OCI-LY1 (cell line): ENCODE measurements around the gene CNTNAP2.

Source experiments
- H2AFZ ChIP-seq: fragments of 200-600 bp; sonication (generic), shearing (Covaris generic); 2 replicates; pipeline ENCODE4 v1.6.0; 2014; ENCODE audit warnings: antibody characterized with exemption, mild to moderate bottlenecking, low read length
- H3F3A ChIP-seq: fragments of 200-600 bp; sonication (generic), shearing (Covaris generic); 2 replicates; pipeline ENCODE4 v1.6.0; 2014; ENCODE audit warnings: mild to moderate bottlenecking, antibody characterized with exemption, low read length, moderate library complexity; ENCODE audit not compliant: insufficient read depth
- H3K27ac ChIP-seq: fragments of 200-600 bp; sonication (generic); 2 replicates; pipeline ENCODE4 v1.5.1; 2014; ENCODE audit warnings: low read length, mixed run types, mild to moderate bottlenecking, low read depth; ENCODE audit not compliant: poor library complexity, severe bottlenecking
- H3K27me3 ChIP-seq: fragments of 200-600 bp; sonication (generic); 2 replicates; pipeline ENCODE4 v1.6.0; 2014; ENCODE audit warnings: antibody characterized with exemption, mild to moderate bottlenecking, low read length, moderate library complexity; ENCODE audit not compliant: insufficient read depth
- H3K36me3 ChIP-seq: fragments of 200-600 bp; sonication (generic); 2 replicates; pipeline ENCODE4 v1.6.1; 2014; ENCODE audit warnings: mild to moderate bottlenecking, antibody characterized with exemption, low read length, moderate library complexity, mixed read lengths; ENCODE audit not compliant: insufficient read depth
- H3K4me1 ChIP-seq: fragments of 200-600 bp; sonication (generic); 2 replicates; pipeline ENCODE4 v1.5.1; 2014; ENCODE audit warnings: mild to moderate bottlenecking, low read length, moderate library complexity; ENCODE audit not compliant: insufficient read depth, severe bottlenecking
- H3K4me2 ChIP-seq: fragments of 200-600 bp; sonication (generic), shearing (Covaris generic); 2 replicates; pipeline ENCODE4 v1.6.1; 2014; ENCODE audit warnings: low read length
- H3K4me3 ChIP-seq: fragments of 200-600 bp; sonication (generic); 2 replicates; pipeline ENCODE4 v1.5.1; 2014; ENCODE audit warnings: low read length, low read depth, mild to moderate bottlenecking, mixed read lengths; ENCODE audit not compliant: poor library complexity, severe bottlenecking
- H3K79me2 ChIP-seq: fragments of 200-600 bp; shearing (Covaris generic); 2 replicates; pipeline ENCODE4 v1.6.1; 2016; ENCODE audit warnings: mixed run types, low read length, mixed read lengths; ENCODE audit not compliant: insufficient read depth
- H3K9ac ChIP-seq: fragments of 200-600 bp; sonication (generic), shearing (Covaris generic); 2 replicates; pipeline ENCODE4 v1.6.1; 2014; ENCODE audit warnings: mild to moderate bottlenecking, low read length, mixed read lengths
- H3K9me2 ChIP-seq: fragments of 200-600 bp; sonication (generic), shearing (Covaris generic); 2 replicates; pipeline ENCODE4 v1.6.1; 2014; ENCODE audit warnings: low read depth, mild to moderate bottlenecking, low read length, mixed read lengths
- H3K9me3 ChIP-seq: fragments of 200-600 bp; shearing (Covaris generic); 2 replicates; pipeline ENCODE4 v1.6.1; 2014; ENCODE audit warnings: low read length, mixed read lengths
- H4K20me1 ChIP-seq: fragments of 200-600 bp; sonication (generic), shearing (Covaris generic); 2 replicates; pipeline ENCODE4 v1.6.0; 2016; ENCODE audit warnings: mild to moderate bottlenecking, low read length; ENCODE audit not compliant: insufficient read depth
- EZH2 ChIP-seq: fragments of 200-600 bp; sonication (generic), shearing (Covaris generic); IDR thresholded peaks from 2 replicates; pipeline ENCODE4 v1.8.0; 2017; ENCODE audit warnings: borderline replicate concordance, mixed run types, mild to moderate bottlenecking, antibody characterized with exemption, low read length, moderate library complexity, mixed read lengths
- TF ChIP-seq, protein P1 (sequence below): fragments of 200-600 bp; sonication (generic), shearing (Covaris generic); IDR thresholded peaks from 2 replicates; pipeline ENCODE4 v1.5.1; 2017; ENCODE audit warnings: mild to moderate bottlenecking, antibody characterized with exemption, low read length, moderate library complexity, mixed read lengths

The CNTNAP2 gene

GRCh38 chr7:146591976-146592375 is 475.4 kb downstream of the CNTNAP2 start:
- Histone ChIP-seq H3K4me2 (no peak overlapping the region), H2AFZ (no peak overlapping the region), H3K79me2 (no peaks in the 10 kb centered on the region), H3K9ac (no peak overlapping the region), H3K9me2 (no peaks in the 10 kb centered on the region), H3K4me1 (peaks cover 40% of the 10 kb centered on the region), H3K9me3 (peaks cover 3% of the 10 kb centered on the region; the same call in 1 of the 2 replicates), H3K27ac (peak overlapping the region; percentile 1), H3F3A (no peaks in the 10 kb centered on the region), H3K36me3 (no peaks in the 10 kb centered on the region; the same call in 1 of the 2 replicates), H3K4me3 (no peak overlapping the region), H4K20me1 (no peaks in the 10 kb centered on the region), H3K27me3 (no peaks in the 10 kb centered on the region)
- TF ChIP-seq, protein P1, sequence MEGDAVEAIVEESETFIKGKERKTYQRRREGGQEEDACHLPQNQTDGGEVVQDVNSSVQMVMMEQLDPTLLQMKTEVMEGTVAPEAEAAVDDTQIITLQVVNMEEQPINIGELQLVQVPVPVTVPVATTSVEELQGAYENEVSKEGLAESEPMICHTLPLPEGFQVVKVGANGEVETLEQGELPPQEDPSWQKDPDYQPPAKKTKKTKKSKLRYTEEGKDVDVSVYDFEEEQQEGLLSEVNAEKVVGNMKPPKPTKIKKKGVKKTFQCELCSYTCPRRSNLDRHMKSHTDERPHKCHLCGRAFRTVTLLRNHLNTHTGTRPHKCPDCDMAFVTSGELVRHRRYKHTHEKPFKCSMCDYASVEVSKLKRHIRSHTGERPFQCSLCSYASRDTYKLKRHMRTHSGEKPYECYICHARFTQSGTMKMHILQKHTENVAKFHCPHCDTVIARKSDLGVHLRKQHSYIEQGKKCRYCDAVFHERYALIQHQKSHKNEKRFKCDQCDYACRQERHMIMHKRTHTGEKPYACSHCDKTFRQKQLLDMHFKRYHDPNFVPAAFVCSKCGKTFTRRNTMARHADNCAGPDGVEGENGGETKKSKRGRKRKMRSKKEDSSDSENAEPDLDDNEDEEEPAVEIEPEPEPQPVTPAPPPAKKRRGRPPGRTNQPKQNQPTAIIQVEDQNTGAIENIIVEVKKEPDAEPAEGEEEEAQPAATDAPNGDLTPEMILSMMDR = no peak
- TF ChIP-seq EZH2 = no peak

GRCh38 chr7:146606628-146607027 is 490.0 kb downstream of the CNTNAP2 start:
- H3K4me1 ChIP-seq = peaks cover 45% of the 10 kb centered on the region
- no peaks in the 10 kb centered on the region for H3K27me3 ChIP-seq
- H3K9ac ChIP-seq = no peak overlapping the region
- H3K36me3 ChIP-seq = no peaks in the 10 kb centered on the region; the same call in 1 of the 2 replicates
- peak overlapping the region; percentile 60 for H2AFZ ChIP-seq
- TF ChIP-seq, protein P1 = no peak
- TF ChIP-seq EZH2 = no peak
- H4K20me1 ChIP-seq = no peaks in the 10 kb centered on the region
- H3K4me3 ChIP-seq = no peak overlapping the region
- no peaks in the 10 kb centered on the region for H3K79me2 ChIP-seq
- H3K9me3 ChIP-seq = peaks cover 5% of the 10 kb centered on the region; the same call in 1 of the 2 replicates
- no peak overlapping the region for H3K4me2 ChIP-seq
- H3K27ac ChIP-seq = peak overlapping the region; percentile 29
- no peaks in the 10 kb centered on the region; the same call in 1 of the 2 replicates for H3F3A ChIP-seq
- H3K9me2 ChIP-seq = no peaks in the 10 kb centered on the region

DNA sequence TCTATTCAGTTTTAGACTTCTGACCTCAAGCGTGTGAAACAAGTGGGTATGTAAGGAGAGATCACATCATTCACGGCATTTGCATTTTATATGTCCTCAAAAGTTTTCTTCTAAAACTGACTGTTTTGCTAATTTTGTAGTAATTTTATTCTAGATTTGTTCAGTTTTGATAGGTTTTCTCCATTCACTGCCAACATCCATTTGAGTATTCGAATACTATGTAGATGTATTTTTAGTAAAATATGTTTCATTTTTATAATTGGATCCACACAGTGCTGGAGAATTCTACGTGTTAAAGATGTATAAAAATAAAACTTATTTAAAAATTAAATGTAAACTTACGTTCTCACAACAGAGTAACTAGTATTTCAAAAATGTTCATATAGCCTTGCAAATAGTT is 503.0 kb downstream of the CNTNAP2 start:
- no peak overlapping the region for H3K27ac ChIP-seq
- H3K9ac ChIP-seq = no peak overlapping the region
- no peak overlapping the region for H2AFZ ChIP-seq
- H3K36me3 ChIP-seq = peaks cover 4% of the 10 kb centered on the region; the same call in 1 of the 2 replicates
- no peaks in the 10 kb centered on the region for H3F3A ChIP-seq
- no peak overlapping the region for H3K4me3 ChIP-seq
- TF ChIP-seq, protein P1 = no peak
- no peak for TF ChIP-seq EZH2
- H3K9me3 ChIP-seq = peaks cover 16% of the 10 kb centered on the region
- H3K4me2 ChIP-seq = no peak overlapping the region
- peaks cover 37% of the 10 kb centered on the region for H3K4me1 ChIP-seq
- no peaks in the 10 kb centered on the region for H3K79me2 ChIP-seq
- no peaks in the 10 kb centered on the region for H4K20me1 ChIP-seq
- no peaks in the 10 kb centered on the region for H3K9me2 ChIP-seq
- no peaks in the 10 kb centered on the region for H3K27me3 ChIP-seq
